ENCODE results near the gene OPCML.

GRCh38 chr11:133046252-133046651 is 486.0 kb downstream of the OPCML start:
- TF ChIP-seq CTCF (IDR thresholded peaks at IDR 0.05) = no peak
- no peak for TF ChIP-seq TCF7L2 (IDR thresholded peaks at IDR 0.05; ENCODE audit: low read depth, low read length)
- TF ChIP-seq REST (IDR thresholded peaks at IDR 0.05; ENCODE audit: insufficient read depth in 1 of 2, low read depth in 2 of 2, low read length in 1 of 2) = no peak
- TF ChIP-seq POLR2AphosphoS5 (IDR thresholded peaks at IDR 0.05; ENCODE audit: low read depth, low read length) = no peak
- no peak for TF ChIP-seq SIN3A (IDR thresholded peaks at IDR 0.05; ENCODE audit: borderline replicate concordance, insufficient read depth, low read depth, low read length)
